Nephron (organoid): ENCODE measurements around the gene EGFR.

Experiments
- H3K27ac Mint-ChIP-seq, 3 experiments: 2 replicates each; pipeline ENCODE4 v1.8.0; 2020; ENCODE audit warnings: mixed read lengths in 3 of 3, mild to moderate bottlenecking in 2 of 3, moderate library complexity in 1 of 3
- H3K27me3 Mint-ChIP-seq: 2 replicates; pipeline ENCODE4 v1.8.0; 2021; ENCODE audit warnings: low read depth, mild to moderate bottlenecking, moderate library complexity, mixed read lengths
- H3K36me3 Mint-ChIP-seq: 2 replicates; pipeline ENCODE4 v1.8.0; 2020; ENCODE audit warnings: low read depth, mixed read lengths
- H3K4me1 Mint-ChIP-seq: 2 replicates; pipeline ENCODE4 v1.8.0; 2020; ENCODE audit warnings: mixed read lengths
- H3K4me3 Mint-ChIP-seq, 3 experiments: 2 replicates each; pipeline ENCODE4 v1.8.0; 2020; ENCODE audit warnings: mild to moderate bottlenecking in 3 of 3, mixed read lengths in 3 of 3, moderate library complexity in 2 of 3
- H3K9me3 Mint-ChIP-seq: 2 replicates; pipeline ENCODE4 v1.8.0; 2020; ENCODE audit warnings: mixed read lengths
- TF ChIP-seq, protein P1 (sequence below), 3 experiments: fragments of 200-600 bp; sonication (generic); IDR thresholded peaks; one replicate each; pipeline ENCODE4 v1.5.0; 2021; ENCODE audit warnings: antibody characterized with exemption in 3 of 3; ENCODE audit not compliant: unreplicated experiment in 3 of 3

Gene EGFR

DNA sequence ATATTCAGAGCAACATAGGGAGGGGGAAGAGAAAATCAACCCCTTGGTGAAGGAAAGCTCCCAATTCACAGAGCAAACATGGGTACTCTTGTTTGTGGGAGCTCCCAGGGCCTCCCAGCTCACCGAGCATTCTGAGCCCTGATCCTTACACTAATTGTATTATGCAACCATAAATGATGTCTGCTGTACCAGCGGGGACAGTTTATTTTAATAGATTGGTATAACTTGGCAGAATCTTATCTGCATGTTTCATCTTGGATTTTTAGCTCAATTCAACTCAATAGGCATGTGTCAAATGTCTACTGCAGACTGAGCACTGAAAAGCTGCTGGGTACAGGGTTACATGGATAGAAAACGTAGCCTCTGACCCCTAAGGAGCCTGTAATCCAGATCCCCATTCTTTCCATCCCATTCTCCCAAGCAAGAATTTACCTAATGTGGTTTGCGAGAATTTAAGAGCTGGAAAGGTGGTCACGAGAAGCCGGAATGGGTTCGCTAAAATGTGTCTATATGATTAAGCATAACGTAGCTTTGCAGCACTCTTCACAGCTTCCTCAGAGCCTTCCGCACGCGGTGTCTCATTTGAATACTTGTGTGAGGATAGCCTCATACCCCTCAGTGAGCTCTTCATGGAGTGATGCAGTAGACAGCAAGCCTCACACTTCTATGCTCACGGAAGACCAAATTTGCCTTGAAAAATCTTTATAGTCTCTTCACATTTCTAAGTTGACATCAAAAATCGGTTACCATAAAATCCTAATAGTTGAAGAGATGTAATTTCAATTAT lies 18.3 kb downstream of the EGFR start:
- no peaks in the 10 kb centered on the region for H3K36me3 Mint-ChIP-seq
- H3K4me1 Mint-ChIP-seq = peaks cover 9% of the 10 kb centered on the region
- TF ChIP-seq, protein P1, sequence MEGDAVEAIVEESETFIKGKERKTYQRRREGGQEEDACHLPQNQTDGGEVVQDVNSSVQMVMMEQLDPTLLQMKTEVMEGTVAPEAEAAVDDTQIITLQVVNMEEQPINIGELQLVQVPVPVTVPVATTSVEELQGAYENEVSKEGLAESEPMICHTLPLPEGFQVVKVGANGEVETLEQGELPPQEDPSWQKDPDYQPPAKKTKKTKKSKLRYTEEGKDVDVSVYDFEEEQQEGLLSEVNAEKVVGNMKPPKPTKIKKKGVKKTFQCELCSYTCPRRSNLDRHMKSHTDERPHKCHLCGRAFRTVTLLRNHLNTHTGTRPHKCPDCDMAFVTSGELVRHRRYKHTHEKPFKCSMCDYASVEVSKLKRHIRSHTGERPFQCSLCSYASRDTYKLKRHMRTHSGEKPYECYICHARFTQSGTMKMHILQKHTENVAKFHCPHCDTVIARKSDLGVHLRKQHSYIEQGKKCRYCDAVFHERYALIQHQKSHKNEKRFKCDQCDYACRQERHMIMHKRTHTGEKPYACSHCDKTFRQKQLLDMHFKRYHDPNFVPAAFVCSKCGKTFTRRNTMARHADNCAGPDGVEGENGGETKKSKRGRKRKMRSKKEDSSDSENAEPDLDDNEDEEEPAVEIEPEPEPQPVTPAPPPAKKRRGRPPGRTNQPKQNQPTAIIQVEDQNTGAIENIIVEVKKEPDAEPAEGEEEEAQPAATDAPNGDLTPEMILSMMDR (IDR thresholded peaks at IDR 0.05; ENCODE audit: unreplicated experiment in 3 of 3) = no peak
- H3K4me3 Mint-ChIP-seq = no peak overlapping the region
- H3K9me3 Mint-ChIP-seq = no peaks in the 10 kb centered on the region
- H3K27me3 Mint-ChIP-seq = peaks cover 5% of the 10 kb centered on the region
- H3K27ac Mint-ChIP-seq = no peak overlapping the region

DNA sequence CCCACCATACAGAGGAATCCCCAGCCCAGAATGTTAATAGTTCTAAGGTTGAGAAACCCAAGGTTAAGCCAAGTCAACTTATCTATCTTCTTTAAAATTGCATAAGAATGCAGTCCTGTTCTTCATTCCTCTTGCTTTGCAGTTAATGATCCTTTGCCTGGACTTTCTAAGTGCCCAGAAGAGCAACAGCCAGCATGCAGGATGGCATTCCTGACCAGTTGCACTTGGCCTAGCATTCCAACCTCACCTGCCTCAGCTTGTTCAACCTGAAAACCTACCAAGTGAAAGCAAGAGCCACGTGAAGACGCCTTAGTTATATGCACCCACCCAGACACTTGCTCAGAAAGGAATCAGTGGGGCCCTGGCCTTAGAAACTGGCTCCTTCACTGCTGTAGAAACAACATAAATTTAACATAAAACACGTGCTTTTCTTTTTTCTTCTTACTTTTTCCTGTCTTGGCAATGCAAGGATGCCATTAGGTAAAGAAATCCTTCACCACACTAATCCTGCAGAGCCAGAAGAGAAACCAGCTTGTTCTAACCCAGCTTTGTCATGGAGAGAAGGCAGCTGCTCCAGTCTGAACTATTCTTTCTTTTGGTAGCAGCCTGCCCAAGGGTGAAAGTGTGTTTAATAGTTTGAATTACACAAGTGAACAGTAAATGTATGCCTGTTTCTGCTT lies 25.0 kb downstream of the EGFR start:
- Mint-ChIP-seq H3K27ac (peak overlapping the region; percentile 66 to 78 (median 66)), H3K4me1 (peaks cover 19% of the 10 kb centered on the region), H3K36me3 (no peaks in the 10 kb centered on the region), H3K9me3 (no peaks in the 10 kb centered on the region), H3K27me3 (peaks cover 5% of the 10 kb centered on the region), H3K4me3 (no peak overlapping the region)
- TF ChIP-seq, protein P1 (IDR thresholded peaks at IDR 0.05; ENCODE audit: unreplicated experiment in 3 of 3) = no peak

DNA sequence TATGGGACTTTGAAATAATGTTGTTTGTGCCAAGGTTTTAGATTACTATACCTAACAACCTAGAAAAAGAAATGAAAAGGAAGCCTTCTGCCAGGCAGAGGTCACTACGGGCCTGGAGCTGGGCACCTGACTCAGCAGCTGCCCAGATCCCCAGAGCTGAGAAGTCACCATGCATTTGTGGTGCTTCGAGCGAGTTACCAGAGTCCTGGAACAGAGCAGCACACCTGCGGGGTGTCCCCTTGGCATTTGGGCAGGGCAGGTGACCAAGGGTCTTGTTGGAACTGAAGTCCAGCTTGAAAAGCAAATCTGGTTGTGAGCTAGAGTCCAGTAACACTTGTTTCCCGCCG lies 25.5 kb downstream of the EGFR start:
- H3K4me1 Mint-ChIP-seq = peaks cover 23% of the 10 kb centered on the region
- no peaks in the 10 kb centered on the region for H3K36me3 Mint-ChIP-seq
- H3K27ac Mint-ChIP-seq = peak overlapping the region in 1 of 3 experiments; percentile 66
- H3K27me3 Mint-ChIP-seq = peaks cover 1% of the 10 kb centered on the region
- TF ChIP-seq, protein P1 (IDR thresholded peaks at IDR 0.05; ENCODE audit: unreplicated experiment in 3 of 3) = no peak
- H3K4me3 Mint-ChIP-seq = no peak overlapping the region
- H3K9me3 Mint-ChIP-seq = no peaks in the 10 kb centered on the region

DNA sequence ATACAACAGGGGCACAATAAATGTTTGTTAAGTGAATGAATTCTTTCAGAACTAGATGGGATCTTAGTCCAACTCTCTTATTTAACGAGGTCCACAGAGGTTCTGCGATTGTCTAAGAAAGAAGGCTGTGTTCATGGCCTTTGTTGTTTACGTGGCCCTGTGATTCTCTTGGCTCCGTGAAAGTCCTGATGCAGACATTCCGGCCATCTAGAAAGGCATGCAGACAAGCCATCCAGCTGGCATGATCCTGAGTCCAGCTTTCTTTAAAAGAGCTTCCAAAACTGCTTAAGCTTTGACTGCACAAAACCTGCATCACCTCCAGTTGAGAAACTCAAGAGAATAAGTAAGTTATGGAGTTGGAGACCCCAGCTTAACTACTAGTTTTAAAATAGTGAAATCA lies 26.0 kb downstream of the EGFR start:
- no peak overlapping the region for H3K4me3 Mint-ChIP-seq
- TF ChIP-seq, protein P1 (IDR thresholded peaks at IDR 0.05; ENCODE audit: unreplicated experiment in 3 of 3) = no peak
- H3K27ac Mint-ChIP-seq = peak overlapping the region in 2 of 3 experiments; percentile 18 to 50
- H3K36me3 Mint-ChIP-seq = no peaks in the 10 kb centered on the region
- peaks cover 25% of the 10 kb centered on the region for H3K4me1 Mint-ChIP-seq
- no peaks in the 10 kb centered on the region for H3K27me3 Mint-ChIP-seq
- H3K9me3 Mint-ChIP-seq = no peaks in the 10 kb centered on the region

DNA sequence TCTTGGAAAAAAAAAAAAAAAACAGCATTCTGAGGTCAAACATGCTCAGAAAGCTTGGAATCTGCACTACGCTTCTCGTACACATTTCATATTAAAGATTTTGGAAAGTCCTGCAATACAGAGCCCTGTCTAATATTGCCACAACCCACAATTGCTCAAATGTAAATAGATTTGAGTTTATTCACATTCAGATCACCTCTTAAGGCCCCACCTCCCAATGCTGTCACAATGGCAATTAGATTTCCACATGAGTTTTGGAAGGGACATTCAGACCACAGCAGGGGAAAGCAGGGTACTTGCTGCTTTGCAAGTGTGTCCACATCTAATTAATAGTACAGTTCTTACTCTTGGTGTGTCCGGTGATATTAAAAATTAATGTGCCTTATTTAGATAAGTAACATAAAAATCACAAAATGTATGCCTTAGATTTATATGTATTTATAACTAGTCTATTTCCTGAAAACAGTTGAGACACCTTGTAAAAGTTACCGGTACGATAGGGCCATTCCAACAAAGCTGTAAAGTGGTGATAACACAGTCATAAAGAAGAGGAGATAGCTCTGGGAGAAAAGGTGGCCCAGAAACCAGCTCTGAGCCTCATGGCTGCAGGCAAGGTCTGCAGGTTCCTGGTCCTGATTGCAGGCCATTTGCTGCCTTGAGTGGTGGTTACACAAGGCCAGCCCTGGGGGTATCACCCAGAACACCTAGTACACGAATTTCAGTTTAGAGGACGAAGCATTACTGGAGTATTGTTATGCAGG lies 27.9 kb downstream of the EGFR start:
- H3K9me3 Mint-ChIP-seq = no peaks in the 10 kb centered on the region
- TF ChIP-seq, protein P1 (IDR thresholded peaks at IDR 0.05; ENCODE audit: unreplicated experiment in 3 of 3) = no peak
- H3K4me1 Mint-ChIP-seq = peaks cover 33% of the 10 kb centered on the region

More for the DNA sequence above, 27.9 kb downstream of the EGFR start:
- Mint-ChIP-seq H3K27me3 (no peaks in the 10 kb centered on the region), H3K36me3 (no peaks in the 10 kb centered on the region), H3K4me3 (no peak overlapping the region), H3K27ac (peak overlapping the region in 1 of 3 experiments; percentile 34)
